GM19463 (cell line): Measurements from ENCODE around the gene DCPS.
A peak's percentile ranks its signal among the peaks of the same experiment; 100 is the strongest.
"Not testable (repeated sequence)": the region's sequence is repeated elsewhere in the genome, so short reads cannot be mapped to it uniquely, and the experiment has no call there.

ENCODE experiments used
- ATAC-seq: cut with Tn5 transposase; IDR thresholded peaks from one replicate; pipeline ENCODE4 v1.9.1; 2021; ENCODE audit warnings: mild to moderate bottlenecking, moderate library complexity; ENCODE audit not compliant: unreplicated experiment

Gene DCPS

GRCh38 chr11:126284829-126285228, 19.0 kb upstream of the DCPS start:
- ATAC-seq, result peak; percentile 48

GRCh38 chr11:126288237-126288636, 15.6 kb upstream of the DCPS start:
- ATAC-seq, result no peak

- ATAC-seq, result no peak
These were observed 13.0 kb upstream of the DCPS start for GRCh38 chr11:126290887-126291286.

- no peak for ATAC-seq
These were observed 10.1 kb upstream of the DCPS start for GRCh38 chr11:126293726-126294125.

- no peak for ATAC-seq
These were observed 6.9 kb upstream of the DCPS start for GRCh38 chr11:126297004-126297403.

GRCh38 chr11:126304457-126305075, 706 bp downstream of the DCPS start:
- no peak for ATAC-seq

GRCh38 chr11:126305699-126306098, 1.8 kb downstream of the DCPS start:
- ATAC-seq, result peak; percentile 49

- no peak for ATAC-seq
These were observed 3.8 kb downstream of the DCPS start for GRCh38 chr11:126307706-126308105.

- no peak for ATAC-seq
These were observed 4.4 kb downstream of the DCPS start for GRCh38 chr11:126308271-126308671.

GRCh38 chr11:126308771-126309170, 4.9 kb downstream of the DCPS start:
- not testable (repeated sequence) for ATAC-seq

- peak; percentile 30 for ATAC-seq
These were observed 6.5 kb downstream of the DCPS start for GRCh38 chr11:126310200-126310991.

GRCh38 chr11:126310992-126311310, 7.1 kb downstream of the DCPS start:
- no peak for ATAC-seq

GRCh38 chr11:126311401-126312291, 7.8 kb downstream of the DCPS start:
- ATAC-seq, result peak; percentile 65

GRCh38 chr11:126312961-126313360, 9.1 kb downstream of the DCPS start:
- ATAC-seq, result no peak

- ATAC-seq, result no peak
These were observed 10.0 kb downstream of the DCPS start for GRCh38 chr11:126313826-126314225.

- no peak for ATAC-seq
These were observed 13.5 kb downstream of the DCPS start for GRCh38 chr11:126317432-126317755.

- ATAC-seq, result peak; percentile 28
These were observed 14.1 kb downstream of the DCPS start for GRCh38 chr11:126317756-126318573.

GRCh38 chr11:126318574-126319373, 14.9 kb downstream of the DCPS start:
- ATAC-seq, result peak; percentile 93

- no peak for ATAC-seq
These were observed 15.5 kb downstream of the DCPS start for GRCh38 chr11:126319374-126319740.

GRCh38 chr11:126322996-126323395, 19.1 kb downstream of the DCPS start:
- no peak for ATAC-seq
